HEK293 (cell line): ENCODE data around the gene IL12RB1.
A peak's percentile ranks its signal among the peaks of the same experiment; 100 is the strongest.

ENCODE experiments used
- GLIS1 ChIP-seq: fragments of 450-650 bp; formaldehyde crosslinking; IDR thresholded peaks from 2 replicates; pipeline ENCODE4 v1.5.1; 2016; ENCODE audit warnings: missing biosample characterization, missing genetic modification characterization
- KLF1 ChIP-seq: fragments of 450-650 bp; formaldehyde crosslinking; IDR thresholded peaks from 2 replicates; pipeline ENCODE4 v1.5.1; 2016; ENCODE audit warnings: missing biosample characterization, missing genetic modification characterization
- KLF7 ChIP-seq: fragments of 450-650 bp; formaldehyde crosslinking; IDR thresholded peaks from 2 replicates; pipeline ENCODE4 v1.5.1; 2016; ENCODE audit warnings: missing biosample characterization, missing genetic modification characterization, borderline replicate concordance
- KLF9 ChIP-seq: fragments of 450-650 bp; formaldehyde crosslinking; IDR thresholded peaks from 2 replicates; pipeline ENCODE4 v1.5.1; 2016; ENCODE audit warnings: missing biosample characterization, missing genetic modification characterization, low read depth
- SP3 ChIP-seq: fragments of 450-650 bp; formaldehyde crosslinking; IDR thresholded peaks from 2 replicates; pipeline ENCODE4 v1.5.1; 2016; ENCODE audit warnings: missing biosample characterization, missing genetic modification characterization
- WT1 ChIP-seq: fragments of 450-650 bp; formaldehyde crosslinking; IDR thresholded peaks from 2 replicates; pipeline ENCODE4 v1.5.1; 2016; ENCODE audit warnings: missing biosample characterization, missing genetic modification characterization
- ZBTB48 ChIP-seq: fragments of 450-650 bp; formaldehyde crosslinking; IDR thresholded peaks from 2 replicates; pipeline ENCODE4 v1.5.1; 2016; ENCODE audit warnings: missing biosample characterization, missing genetic modification characterization
- ZBTB7A ChIP-seq: fragments of 450-650 bp; formaldehyde crosslinking; IDR thresholded peaks from 2 replicates; pipeline ENCODE4 v1.5.1; 2016; ENCODE audit warnings: low read depth, missing biosample characterization, missing genetic modification characterization
- ZBTB8A ChIP-seq: fragments of 450-650 bp; formaldehyde crosslinking; IDR thresholded peaks from 2 replicates; pipeline ENCODE4 v1.5.1; 2016; ENCODE audit warnings: missing biosample characterization, missing genetic modification characterization
- ZFHX2 ChIP-seq: fragments of 450-650 bp; formaldehyde crosslinking; conservative IDR thresholded peaks from 2 replicates; pipeline ENCODE4 v1.5.1; 2016; ENCODE audit warnings: missing biosample characterization, missing genetic modification characterization
- ZNF10 ChIP-seq: fragments of 450-650 bp; formaldehyde crosslinking; IDR thresholded peaks from 2 replicates; pipeline ENCODE4 v1.5.1; 2017; ENCODE audit warnings: missing biosample characterization, missing genetic modification characterization
- ZNF133 ChIP-seq: fragments of 450-650 bp; formaldehyde crosslinking; IDR thresholded peaks from 2 replicates; pipeline ENCODE4 v1.5.1; 2016; ENCODE audit warnings: missing biosample characterization, missing genetic modification characterization
- ZNF16 ChIP-seq: fragments of 450-650 bp; formaldehyde crosslinking; IDR thresholded peaks from 2 replicates; pipeline ENCODE4 v1.5.1; 2016; ENCODE audit warnings: low read depth, missing biosample characterization, missing genetic modification characterization
- ZNF266 ChIP-seq: fragments of 450-650 bp; formaldehyde crosslinking; IDR thresholded peaks from 2 replicates; pipeline ENCODE4 v1.5.1; 2016; ENCODE audit warnings: missing biosample characterization, missing genetic modification characterization, low read depth
- ZNF341 ChIP-seq: fragments of 450-650 bp; formaldehyde crosslinking; IDR thresholded peaks from 2 replicates; pipeline ENCODE4; 2016; ENCODE audit warnings: low read depth, missing biosample characterization, missing genetic modification characterization
- ZNF394 ChIP-seq: fragments of 450-650 bp; formaldehyde crosslinking; IDR thresholded peaks from 2 replicates; pipeline ENCODE4 v1.5.1; 2016; ENCODE audit warnings: missing biosample characterization, missing genetic modification characterization, mild to moderate bottlenecking, moderate library complexity, borderline replicate concordance
- ZNF426 ChIP-seq: fragments of 450-650 bp; formaldehyde crosslinking; IDR thresholded peaks from 2 replicates; pipeline ENCODE4 v1.5.1; 2017; ENCODE audit warnings: missing biosample characterization, missing genetic modification characterization, mild to moderate bottlenecking, inconsistent platforms, moderate library complexity
- ZNF501 ChIP-seq: fragments of 450-650 bp; formaldehyde crosslinking; IDR thresholded peaks from 2 replicates; pipeline ENCODE4 v1.5.1; 2016; ENCODE audit warnings: missing biosample characterization, missing genetic modification characterization
- ZNF621 ChIP-seq: fragments of 450-650 bp; formaldehyde crosslinking; IDR thresholded peaks from 2 replicates; pipeline ENCODE4 v1.5.1; 2017; ENCODE audit warnings: missing biosample characterization, missing genetic modification characterization
- ZNF654 ChIP-seq: fragments of 450-650 bp; formaldehyde crosslinking; IDR thresholded peaks from 2 replicates; pipeline ENCODE4 v1.5.1; 2016; ENCODE audit warnings: low read depth, missing biosample characterization, missing genetic modification characterization
- ZNF747 ChIP-seq: fragments of 450-650 bp; formaldehyde crosslinking; IDR thresholded peaks from 2 replicates; pipeline ENCODE4 v1.5.1; 2016; ENCODE audit warnings: missing biosample characterization, missing genetic modification characterization
- TF ChIP-seq, protein P1 (sequence below): fragments of 450-650 bp; formaldehyde crosslinking; IDR thresholded peaks from 2 replicates; pipeline ENCODE4 v1.5.1; 2016; ENCODE audit warnings: missing biosample characterization, missing genetic modification characterization
- TF ChIP-seq, protein P2 (sequence below): fragments of 450-650 bp; formaldehyde crosslinking; IDR thresholded peaks from 2 replicates; pipeline ENCODE4 v1.5.1; 2016; ENCODE audit warnings: missing biosample characterization, missing genetic modification characterization, borderline replicate concordance
- TF ChIP-seq, protein P3 (sequence below): fragments of 450-650 bp; formaldehyde crosslinking; IDR thresholded peaks from 2 replicates; pipeline ENCODE4 v1.5.1; 2016; ENCODE audit warnings: missing biosample characterization, missing genetic modification characterization
- TF ChIP-seq, protein P4 (sequence below): fragments of 450-650 bp; formaldehyde crosslinking; IDR thresholded peaks from 2 replicates; pipeline ENCODE4 v1.5.0; 2017; ENCODE audit warnings: missing biosample characterization, missing genetic modification characterization, borderline replicate concordance
- TF ChIP-seq, protein P5 (sequence below): fragments of 450-650 bp; formaldehyde crosslinking; IDR thresholded peaks from 2 replicates; pipeline ENCODE4 v1.5.1; 2017; ENCODE audit warnings: missing biosample characterization, missing genetic modification characterization

The IL12RB1 gene

DNA sequence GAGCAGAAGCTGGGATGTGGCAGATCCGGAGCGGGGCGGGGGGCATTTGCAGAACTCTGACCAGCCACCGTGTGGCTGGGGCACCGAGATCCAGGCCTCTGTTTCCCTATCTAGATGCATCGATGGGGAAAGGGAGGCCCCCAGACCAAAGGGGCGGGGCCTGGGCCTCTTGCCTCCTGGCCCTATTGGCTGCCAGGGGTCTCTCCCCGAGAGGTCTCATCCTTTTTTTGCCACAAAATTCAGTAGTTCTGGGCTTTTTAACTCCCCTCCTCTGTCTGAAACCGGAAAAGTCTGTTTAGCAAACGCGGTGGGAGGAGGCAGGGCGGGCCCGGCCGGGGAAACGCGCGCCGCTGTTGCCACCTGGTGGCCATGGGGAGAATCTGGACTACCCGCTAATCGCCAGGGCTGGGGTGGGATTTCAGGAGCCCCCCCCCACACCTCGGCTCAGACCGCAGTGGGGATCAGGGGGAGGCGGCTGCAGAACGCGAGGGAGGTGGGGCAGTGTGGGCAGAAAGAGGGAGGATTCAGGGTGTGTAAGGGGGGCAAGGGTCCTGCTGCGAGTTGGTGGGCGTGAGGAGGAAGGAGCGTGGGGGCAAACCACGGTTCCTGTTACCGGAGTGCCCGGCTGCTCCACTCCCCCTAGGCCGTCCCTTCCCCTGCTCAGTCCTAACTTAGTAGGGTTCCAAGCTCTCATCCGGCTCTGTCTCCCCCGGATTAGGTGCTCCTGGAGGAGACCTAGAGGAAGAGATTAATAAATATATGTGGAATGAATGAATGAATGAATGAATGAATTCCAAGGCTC lies 28.3 kb downstream of the IL12RB1 start (continued):
- TF ChIP-seq, protein P1, sequence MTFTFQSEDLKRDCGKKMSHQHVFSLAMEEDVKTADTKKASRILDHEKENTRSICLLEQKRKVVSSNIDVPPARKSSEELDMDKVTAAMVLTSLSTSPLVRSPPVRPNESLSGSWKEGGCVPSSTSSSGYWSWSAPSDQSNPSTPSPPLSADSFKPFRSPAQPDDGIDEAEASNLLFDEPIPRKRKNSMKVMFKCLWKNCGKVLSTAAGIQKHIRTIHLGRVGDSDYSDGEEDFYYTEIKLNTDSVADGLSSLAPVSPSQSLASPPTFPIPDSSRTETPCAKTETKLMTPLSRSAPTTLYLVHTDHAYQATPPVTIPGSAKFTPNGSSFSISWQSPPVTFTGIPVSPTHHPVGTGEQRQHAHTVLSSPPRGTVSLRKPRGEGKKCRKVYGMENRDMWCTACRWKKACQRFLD (tag by site-specific recombination) = no peak
- peak; percentile 63 for TF ChIP-seq KLF1 (tag by site-specific recombination)
- TF ChIP-seq, protein P2, sequence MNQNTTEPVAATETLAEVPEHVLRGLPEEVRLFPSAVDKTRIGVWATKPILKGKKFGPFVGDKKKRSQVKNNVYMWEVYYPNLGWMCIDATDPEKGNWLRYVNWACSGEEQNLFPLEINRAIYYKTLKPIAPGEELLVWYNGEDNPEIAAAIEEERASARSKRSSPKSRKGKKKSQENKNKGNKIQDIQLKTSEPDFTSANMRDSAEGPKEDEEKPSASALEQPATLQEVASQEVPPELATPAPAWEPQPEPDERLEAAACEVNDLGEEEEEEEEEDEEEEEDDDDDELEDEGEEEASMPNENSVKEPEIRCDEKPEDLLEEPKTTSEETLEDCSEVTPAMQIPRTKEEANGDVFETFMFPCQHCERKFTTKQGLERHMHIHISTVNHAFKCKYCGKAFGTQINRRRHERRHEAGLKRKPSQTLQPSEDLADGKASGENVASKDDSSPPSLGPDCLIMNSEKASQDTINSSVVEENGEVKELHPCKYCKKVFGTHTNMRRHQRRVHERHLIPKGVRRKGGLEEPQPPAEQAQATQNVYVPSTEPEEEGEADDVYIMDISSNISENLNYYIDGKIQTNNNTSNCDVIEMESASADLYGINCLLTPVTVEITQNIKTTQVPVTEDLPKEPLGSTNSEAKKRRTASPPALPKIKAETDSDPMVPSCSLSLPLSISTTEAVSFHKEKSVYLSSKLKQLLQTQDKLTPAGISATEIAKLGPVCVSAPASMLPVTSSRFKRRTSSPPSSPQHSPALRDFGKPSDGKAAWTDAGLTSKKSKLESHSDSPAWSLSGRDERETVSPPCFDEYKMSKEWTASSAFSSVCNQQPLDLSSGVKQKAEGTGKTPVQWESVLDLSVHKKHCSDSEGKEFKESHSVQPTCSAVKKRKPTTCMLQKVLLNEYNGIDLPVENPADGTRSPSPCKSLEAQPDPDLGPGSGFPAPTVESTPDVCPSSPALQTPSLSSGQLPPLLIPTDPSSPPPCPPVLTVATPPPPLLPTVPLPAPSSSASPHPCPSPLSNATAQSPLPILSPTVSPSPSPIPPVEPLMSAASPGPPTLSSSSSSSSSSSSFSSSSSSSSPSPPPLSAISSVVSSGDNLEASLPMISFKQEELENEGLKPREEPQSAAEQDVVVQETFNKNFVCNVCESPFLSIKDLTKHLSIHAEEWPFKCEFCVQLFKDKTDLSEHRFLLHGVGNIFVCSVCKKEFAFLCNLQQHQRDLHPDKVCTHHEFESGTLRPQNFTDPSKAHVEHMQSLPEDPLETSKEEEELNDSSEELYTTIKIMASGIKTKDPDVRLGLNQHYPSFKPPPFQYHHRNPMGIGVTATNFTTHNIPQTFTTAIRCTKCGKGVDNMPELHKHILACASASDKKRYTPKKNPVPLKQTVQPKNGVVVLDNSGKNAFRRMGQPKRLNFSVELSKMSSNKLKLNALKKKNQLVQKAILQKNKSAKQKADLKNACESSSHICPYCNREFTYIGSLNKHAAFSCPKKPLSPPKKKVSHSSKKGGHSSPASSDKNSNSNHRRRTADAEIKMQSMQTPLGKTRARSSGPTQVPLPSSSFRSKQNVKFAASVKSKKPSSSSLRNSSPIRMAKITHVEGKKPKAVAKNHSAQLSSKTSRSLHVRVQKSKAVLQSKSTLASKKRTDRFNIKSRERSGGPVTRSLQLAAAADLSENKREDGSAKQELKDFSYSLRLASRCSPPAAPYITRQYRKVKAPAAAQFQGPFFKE (tag by site-specific recombination) = no peak
- TF ChIP-seq KLF9 (tag by site-specific recombination) = peak; percentile 71
- TF ChIP-seq, protein P3, sequence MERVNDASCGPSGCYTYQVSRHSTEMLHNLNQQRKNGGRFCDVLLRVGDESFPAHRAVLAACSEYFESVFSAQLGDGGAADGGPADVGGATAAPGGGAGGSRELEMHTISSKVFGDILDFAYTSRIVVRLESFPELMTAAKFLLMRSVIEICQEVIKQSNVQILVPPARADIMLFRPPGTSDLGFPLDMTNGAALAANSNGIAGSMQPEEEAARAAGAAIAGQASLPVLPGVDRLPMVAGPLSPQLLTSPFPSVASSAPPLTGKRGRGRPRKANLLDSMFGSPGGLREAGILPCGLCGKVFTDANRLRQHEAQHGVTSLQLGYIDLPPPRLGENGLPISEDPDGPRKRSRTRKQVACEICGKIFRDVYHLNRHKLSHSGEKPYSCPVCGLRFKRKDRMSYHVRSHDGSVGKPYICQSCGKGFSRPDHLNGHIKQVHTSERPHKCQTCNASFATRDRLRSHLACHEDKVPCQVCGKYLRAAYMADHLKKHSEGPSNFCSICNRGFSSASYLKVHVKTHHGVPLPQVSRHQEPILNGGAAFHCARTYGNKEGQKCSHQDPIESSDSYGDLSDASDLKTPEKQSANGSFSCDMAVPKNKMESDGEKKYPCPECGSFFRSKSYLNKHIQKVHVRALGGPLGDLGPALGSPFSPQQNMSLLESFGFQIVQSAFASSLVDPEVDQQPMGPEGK = peak; percentile 99
- TF ChIP-seq ZNF747 (tag by site-specific recombination) = no peak
- TF ChIP-seq, protein P4, sequence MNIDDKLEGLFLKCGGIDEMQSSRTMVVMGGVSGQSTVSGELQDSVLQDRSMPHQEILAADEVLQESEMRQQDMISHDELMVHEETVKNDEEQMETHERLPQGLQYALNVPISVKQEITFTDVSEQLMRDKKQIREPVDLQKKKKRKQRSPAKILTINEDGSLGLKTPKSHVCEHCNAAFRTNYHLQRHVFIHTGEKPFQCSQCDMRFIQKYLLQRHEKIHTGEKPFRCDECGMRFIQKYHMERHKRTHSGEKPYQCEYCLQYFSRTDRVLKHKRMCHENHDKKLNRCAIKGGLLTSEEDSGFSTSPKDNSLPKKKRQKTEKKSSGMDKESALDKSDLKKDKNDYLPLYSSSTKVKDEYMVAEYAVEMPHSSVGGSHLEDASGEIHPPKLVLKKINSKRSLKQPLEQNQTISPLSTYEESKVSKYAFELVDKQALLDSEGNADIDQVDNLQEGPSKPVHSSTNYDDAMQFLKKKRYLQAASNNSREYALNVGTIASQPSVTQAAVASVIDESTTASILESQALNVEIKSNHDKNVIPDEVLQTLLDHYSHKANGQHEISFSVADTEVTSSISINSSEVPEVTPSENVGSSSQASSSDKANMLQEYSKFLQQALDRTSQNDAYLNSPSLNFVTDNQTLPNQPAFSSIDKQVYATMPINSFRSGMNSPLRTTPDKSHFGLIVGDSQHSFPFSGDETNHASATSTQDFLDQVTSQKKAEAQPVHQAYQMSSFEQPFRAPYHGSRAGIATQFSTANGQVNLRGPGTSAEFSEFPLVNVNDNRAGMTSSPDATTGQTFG (tag by site-specific recombination) = no peak
- TF ChIP-seq ZNF654 (tag by site-specific recombination) = peak; percentile 93
- TF ChIP-seq ZNF266 (tag by site-specific recombination) = no peak
- peak; percentile 61 for TF ChIP-seq ZNF394 (tag by site-specific recombination)
- no peak for TF ChIP-seq ZNF426 (tag by site-specific recombination)
- peak; percentile 100 for TF ChIP-seq ZFHX2 (tag by site-specific recombination)
- peak; percentile 75 for TF ChIP-seq SP3 (tag by site-specific recombination)
- TF ChIP-seq ZNF10 (tag by site-specific recombination) = peak; percentile 58; the same call in 1 of the 2 replicates
- peak; percentile 89 for TF ChIP-seq ZNF341 (tag by site-specific recombination)
- TF ChIP-seq ZBTB8A (tag by site-specific recombination) = peak; percentile 22; the same call in 1 of the 2 replicates
- TF ChIP-seq KLF7 = 0 out of 2 replicates have a peak, but pooled peaks have one; percentile 42
- peak; percentile 49; the same call in 1 of the 2 replicates for TF ChIP-seq ZNF501
- TF ChIP-seq GLIS1 (tag by site-specific recombination) = peak; percentile 35
- 0 out of 2 replicates have a peak, but pooled peaks have one; percentile 52 for TF ChIP-seq WT1 (tag by site-specific recombination)
- TF ChIP-seq ZNF621 (tag by site-specific recombination) = no peak
- peak; percentile 96 for TF ChIP-seq ZBTB7A (tag by site-specific recombination)
- no peak for TF ChIP-seq ZNF16 (tag by site-specific recombination)
- no peak for TF ChIP-seq ZBTB48
- TF ChIP-seq, protein P5, sequence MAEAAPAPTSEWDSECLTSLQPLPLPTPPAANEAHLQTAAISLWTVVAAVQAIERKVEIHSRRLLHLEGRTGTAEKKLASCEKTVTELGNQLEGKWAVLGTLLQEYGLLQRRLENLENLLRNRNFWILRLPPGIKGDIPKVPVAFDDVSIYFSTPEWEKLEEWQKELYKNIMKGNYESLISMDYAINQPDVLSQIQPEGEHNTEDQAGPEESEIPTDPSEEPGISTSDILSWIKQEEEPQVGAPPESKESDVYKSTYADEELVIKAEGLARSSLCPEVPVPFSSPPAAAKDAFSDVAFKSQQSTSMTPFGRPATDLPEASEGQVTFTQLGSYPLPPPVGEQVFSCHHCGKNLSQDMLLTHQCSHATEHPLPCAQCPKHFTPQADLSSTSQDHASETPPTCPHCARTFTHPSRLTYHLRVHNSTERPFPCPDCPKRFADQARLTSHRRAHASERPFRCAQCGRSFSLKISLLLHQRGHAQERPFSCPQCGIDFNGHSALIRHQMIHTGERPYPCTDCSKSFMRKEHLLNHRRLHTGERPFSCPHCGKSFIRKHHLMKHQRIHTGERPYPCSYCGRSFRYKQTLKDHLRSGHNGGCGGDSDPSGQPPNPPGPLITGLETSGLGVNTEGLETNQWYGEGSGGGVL (tag by site-specific recombination) = peak; percentile 94
- TF ChIP-seq ZNF133 (tag by site-specific recombination) = no peak
